Measurements from ENCODE around the gene PRDM16. TPM values are rescaled to one million over a fixed set of nuclear protein-coding genes. Genes with fewer than 3 reads are reported as not detected.

The PRDM16 gene
- total RNA-seq, 2 experiments from 2014 or later: 0.05 to 0.20 TPM

DNA sequence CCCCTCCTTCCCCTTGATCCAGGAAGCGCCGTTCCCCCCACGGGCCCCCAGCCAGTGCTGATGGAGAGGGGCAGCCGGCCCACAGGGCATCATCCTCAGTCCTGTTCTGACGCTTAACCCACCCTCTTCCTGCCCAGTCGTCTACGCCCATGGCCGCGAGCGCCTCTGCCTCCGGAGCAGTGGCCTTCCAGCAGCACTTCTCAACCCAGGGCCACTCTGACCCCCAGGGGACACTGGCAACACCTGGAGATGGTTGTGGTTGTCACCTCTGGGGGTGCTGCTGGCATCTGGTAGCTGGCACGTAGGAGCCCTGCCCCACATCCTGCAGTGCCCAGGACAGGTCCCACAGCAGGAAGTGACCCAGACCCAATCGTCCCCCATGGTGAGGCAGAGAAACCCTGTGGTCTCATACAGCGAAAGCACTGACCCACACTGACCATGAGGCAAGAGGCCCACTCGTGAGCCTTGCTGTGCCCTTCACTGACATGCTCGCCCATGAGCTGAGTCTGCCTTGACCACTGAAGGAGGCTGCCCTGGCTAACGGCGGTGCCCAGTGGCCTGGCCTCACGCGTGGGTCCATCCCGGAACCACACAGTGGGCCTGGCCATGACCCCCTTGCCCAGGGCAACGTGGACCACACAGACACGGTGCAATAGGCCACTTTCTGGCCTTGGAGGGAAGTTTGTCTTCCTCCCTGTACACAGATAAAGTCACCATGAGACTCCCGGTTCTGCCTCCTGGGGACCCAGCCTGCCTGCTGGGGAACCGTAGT is 288.7 kb downstream of the PRDM16 start:
- Mint-ChIP-seq H3K9me3 (no peaks in the 10 kb centered on the region), H3K4me3 (no peak overlapping the region), H3K36me3 (ENCODE audit: low read depth) (no peaks in the 10 kb centered on the region), H3K27me3 (ENCODE audit: low read depth) (peaks cover 4% of the 10 kb centered on the region), H3K4me1 (ENCODE audit: low read depth) (no peaks in the 10 kb centered on the region), H3K27ac (no peak overlapping the region)
- intact Hi-C loops (cut with micrococcal nuclease): no loop called here
- DNase-seq: no peak
- CTCF ChIA-PET: no interaction called here

DNA sequence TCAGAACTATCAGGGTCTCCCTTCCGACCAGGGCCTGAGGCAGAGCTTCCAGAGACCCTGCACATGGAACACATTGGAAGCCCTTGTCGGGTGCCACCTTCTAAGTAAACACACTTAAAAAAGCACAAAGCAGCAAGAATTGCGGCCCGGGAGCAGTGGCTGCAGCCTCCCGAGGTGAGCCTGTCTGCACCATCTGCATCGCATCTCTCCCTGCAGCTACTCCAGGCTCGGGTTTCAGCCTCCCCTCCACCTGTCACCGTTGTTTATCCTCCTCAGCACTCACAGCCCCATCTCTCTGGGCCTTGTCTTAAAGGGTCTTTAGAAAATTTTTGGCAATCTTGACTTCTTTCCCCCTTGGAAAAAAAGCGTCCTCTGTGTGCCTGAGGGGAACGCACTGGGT is 290.3 kb downstream of the PRDM16 start:
- Mint-ChIP-seq H3K27me3 (ENCODE audit: low read depth) (peaks cover 4% of the 10 kb centered on the region), H3K27ac (no peak overlapping the region)
- CTCF ChIA-PET: no interaction called here

DNA sequence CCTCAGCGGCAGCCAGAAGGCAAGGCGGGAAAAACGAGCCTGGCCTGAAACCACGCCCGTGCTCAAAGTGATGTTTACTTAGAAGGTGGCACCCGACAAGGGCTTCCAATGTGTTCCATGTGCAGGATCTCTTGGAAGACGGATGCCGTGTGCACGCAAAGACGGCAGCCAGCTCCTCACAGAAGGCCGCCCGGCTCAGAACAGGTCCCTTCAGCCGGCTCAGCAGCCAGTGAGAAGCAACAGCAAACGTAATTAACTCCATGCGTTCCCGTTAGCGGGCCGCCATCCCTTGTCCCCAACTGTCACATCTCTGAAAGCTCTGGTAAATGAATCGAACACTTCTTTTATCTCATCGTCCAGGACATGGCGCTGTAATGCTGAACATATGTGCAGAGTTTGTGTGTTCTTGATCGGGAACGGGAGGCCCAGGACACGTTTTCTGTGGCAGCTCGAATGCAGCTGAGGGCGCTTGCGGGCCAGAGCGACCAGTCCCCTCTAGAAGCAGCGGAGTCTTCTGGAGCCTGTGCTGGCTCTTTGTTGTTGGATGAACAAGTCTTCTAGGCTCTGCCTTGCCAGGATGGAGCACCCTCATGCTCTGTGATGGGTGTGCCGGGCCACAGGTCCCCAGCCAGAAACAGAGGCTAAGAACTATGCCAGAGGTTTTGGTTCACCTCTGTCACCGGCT is 290.9 kb downstream of the PRDM16 start:
- no peak for DNase-seq
- Mint-ChIP-seq H3K9me3 (no peaks in the 10 kb centered on the region), H3K4me3 (no peak overlapping the region), H3K36me3 (ENCODE audit: low read depth) (no peaks in the 10 kb centered on the region), H3K27me3 (ENCODE audit: low read depth) (no peaks in the 10 kb centered on the region), H3K27ac (no peak overlapping the region), H3K4me1 (ENCODE audit: low read depth) (no peaks in the 10 kb centered on the region)
- CTCF ChIA-PET: no interaction called here
- intact Hi-C loops (cut with micrococcal nuclease): no loop called here

More for the DNA sequence above, 290.3 kb downstream of the PRDM16 start:
- no peaks in the 10 kb centered on the region for H3K36me3 Mint-ChIP-seq (ENCODE audit: low read depth)
- DNase-seq: no peak
- no peaks in the 10 kb centered on the region for H3K9me3 Mint-ChIP-seq
- no peak overlapping the region for H3K4me3 Mint-ChIP-seq
- no peaks in the 10 kb centered on the region for H3K4me1 Mint-ChIP-seq (ENCODE audit: low read depth)
- intact Hi-C loops (cut with micrococcal nuclease): no loop called here

DNA sequence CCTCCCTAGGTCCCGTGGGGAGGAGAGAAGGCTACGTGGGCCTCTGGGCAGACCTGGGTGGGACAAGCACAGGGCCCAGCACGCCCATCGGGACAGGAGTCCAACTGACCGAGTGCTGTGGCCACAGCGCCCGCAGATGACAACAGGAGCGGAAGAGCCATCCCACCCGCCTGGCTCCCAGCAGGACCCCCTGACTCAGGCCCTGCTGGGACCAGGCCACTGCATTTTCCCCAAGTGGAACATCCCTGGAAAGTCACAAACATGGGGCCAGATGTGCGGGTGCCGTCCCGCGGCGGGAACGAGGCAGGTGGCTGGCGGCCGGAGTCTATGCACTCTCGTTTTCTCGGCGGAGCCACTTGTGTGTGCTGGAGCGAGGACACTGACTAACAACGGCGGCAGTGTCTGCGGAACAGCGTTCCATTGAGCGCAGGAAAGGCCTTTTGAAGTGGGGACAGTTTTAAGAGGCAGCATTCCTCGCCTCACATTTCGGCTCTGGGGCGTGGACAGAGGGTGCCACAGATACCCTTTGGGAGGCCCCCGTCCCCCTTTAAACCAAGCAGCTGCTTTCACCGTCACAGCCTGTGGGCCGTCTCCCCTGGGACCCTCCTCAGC is 291.7 kb downstream of the PRDM16 start:
- no peaks in the 10 kb centered on the region for H3K9me3 Mint-ChIP-seq
- intact Hi-C loops (cut with micrococcal nuclease): no loop called here
- peaks cover 1% of the 10 kb centered on the region for H3K27me3 Mint-ChIP-seq (ENCODE audit: low read depth)
- CTCF ChIA-PET: no interaction called here
- H3K4me3 Mint-ChIP-seq: no peak overlapping the region
- H3K27ac Mint-ChIP-seq: no peak overlapping the region
- H3K4me1 Mint-ChIP-seq (ENCODE audit: low read depth): no peaks in the 10 kb centered on the region
- no peak for DNase-seq
- no peaks in the 10 kb centered on the region for H3K36me3 Mint-ChIP-seq (ENCODE audit: low read depth)

DNA sequence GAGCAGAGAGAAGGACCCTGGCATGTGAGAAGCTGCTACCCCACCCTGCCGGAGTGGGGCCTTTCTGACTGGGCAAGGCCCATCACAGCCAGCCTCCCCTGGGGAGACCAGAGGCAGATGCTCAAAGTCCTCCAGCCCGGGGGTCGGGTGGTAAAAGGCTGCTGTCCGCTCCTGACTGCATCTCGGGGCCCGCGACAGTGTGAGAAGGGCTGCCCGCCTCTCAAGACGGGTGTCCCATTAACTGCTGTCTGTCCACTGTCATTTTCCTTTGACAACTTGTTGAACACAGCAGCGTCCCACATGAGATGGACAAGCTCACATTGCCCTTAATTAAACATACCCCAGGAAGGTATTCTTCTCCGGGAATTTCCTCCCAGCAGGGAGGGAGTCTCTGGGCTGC is 294.0 kb downstream of the PRDM16 start:
- H3K4me1 Mint-ChIP-seq (ENCODE audit: low read depth): no peaks in the 10 kb centered on the region
- intact Hi-C loops (cut with micrococcal nuclease): no loop called here
- H3K4me3 Mint-ChIP-seq: no peak overlapping the region
- H3K27ac Mint-ChIP-seq: no peak overlapping the region
- no peak for DNase-seq
- peaks cover 3% of the 10 kb centered on the region for H3K27me3 Mint-ChIP-seq (ENCODE audit: low read depth)
- H3K9me3 Mint-ChIP-seq: no peaks in the 10 kb centered on the region
- CTCF ChIA-PET: no interaction called here
- no peaks in the 10 kb centered on the region for H3K36me3 Mint-ChIP-seq (ENCODE audit: low read depth)

DNA sequence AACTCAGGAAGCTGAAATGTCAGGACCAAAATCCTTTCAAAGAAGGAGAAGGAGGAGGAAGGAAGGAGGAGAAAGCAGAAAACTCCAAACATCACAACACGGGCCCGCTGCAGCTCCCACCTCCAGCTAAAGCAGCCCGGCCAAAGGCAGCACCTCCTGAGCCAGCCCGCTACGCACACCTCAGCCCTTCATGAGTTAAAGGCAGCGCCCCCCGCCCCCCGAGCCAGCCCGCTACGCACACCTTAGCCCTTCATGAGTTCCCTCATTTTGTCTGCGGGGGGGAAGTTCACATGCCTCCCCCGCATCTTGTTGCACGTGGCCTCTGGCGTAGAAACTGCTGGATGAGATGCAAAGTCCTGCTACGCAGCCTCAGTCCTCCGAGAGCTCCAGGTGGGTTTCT is 294.8 kb downstream of the PRDM16 start:
- H3K27me3 Mint-ChIP-seq (ENCODE audit: low read depth): peaks cover 3% of the 10 kb centered on the region
- no peaks in the 10 kb centered on the region for H3K36me3 Mint-ChIP-seq (ENCODE audit: low read depth)
- CTCF ChIA-PET: no interaction called here
- no peak overlapping the region for H3K27ac Mint-ChIP-seq
- no peaks in the 10 kb centered on the region for H3K9me3 Mint-ChIP-seq
- no peak for DNase-seq
- intact Hi-C loops (cut with micrococcal nuclease): no loop called here
- no peak overlapping the region for H3K4me3 Mint-ChIP-seq
- no peaks in the 10 kb centered on the region for H3K4me1 Mint-ChIP-seq (ENCODE audit: low read depth)

DNA sequence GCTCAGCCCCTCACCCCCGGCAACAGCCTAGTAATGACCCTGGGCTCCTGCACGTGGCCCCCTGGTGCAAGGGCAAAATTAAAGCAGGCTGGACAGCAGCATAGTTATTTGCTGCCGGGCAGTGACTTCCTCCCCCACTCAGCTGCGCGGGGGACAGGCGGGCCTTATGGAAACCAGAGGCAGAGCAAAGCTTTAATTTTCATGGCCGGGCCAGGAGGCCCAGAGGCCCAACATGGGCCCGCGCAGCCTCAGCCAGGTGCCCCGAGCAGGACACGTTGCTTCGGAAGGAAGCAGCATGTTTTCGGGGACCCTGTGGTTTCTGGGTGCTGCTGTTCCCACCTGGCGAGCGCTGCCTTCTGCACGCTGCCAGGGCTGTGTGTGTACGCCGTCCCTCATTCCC is 295.5 kb downstream of the PRDM16 start:
- CTCF ChIA-PET: no interaction called here
- Mint-ChIP-seq H3K27me3 (ENCODE audit: low read depth) (peaks cover 3% of the 10 kb centered on the region), H3K4me3 (no peak overlapping the region), H3K4me1 (ENCODE audit: low read depth) (no peaks in the 10 kb centered on the region), H3K27ac (no peak overlapping the region), H3K36me3 (ENCODE audit: low read depth) (no peaks in the 10 kb centered on the region), H3K9me3 (no peaks in the 10 kb centered on the region)
- no peak for DNase-seq
- intact Hi-C loops (cut with micrococcal nuclease): no loop called here

DNA sequence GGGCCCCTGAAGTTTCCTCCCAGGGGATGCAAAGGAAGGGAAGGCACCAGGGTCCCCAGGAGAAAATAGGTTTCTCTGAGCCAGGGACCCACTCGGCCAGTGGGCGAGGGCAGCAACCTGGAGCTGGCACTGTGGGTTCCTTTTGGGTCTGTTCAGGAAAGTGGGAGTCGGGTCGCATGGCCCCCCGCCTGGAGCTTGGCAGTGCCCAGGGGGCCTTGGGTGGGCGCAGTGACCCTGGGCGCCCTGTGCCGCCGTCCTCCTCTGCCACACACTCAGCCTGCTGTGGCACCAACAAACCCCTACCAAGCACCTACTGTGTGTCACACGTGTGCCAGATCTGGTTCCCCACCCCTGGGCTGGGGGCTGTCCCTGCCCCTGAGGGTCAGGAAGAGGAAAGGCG is 296.0 kb downstream of the PRDM16 start:
- DNase-seq: no peak
- Mint-ChIP-seq H3K36me3 (ENCODE audit: low read depth) (no peaks in the 10 kb centered on the region), H3K27ac (no peak overlapping the region), H3K4me3 (no peak overlapping the region), H3K4me1 (ENCODE audit: low read depth) (no peaks in the 10 kb centered on the region), H3K9me3 (no peaks in the 10 kb centered on the region), H3K27me3 (ENCODE audit: low read depth) (peaks cover 3% of the 10 kb centered on the region)
- CTCF ChIA-PET: no interaction called here
- intact Hi-C loops (cut with micrococcal nuclease): no loop called here

DNA sequence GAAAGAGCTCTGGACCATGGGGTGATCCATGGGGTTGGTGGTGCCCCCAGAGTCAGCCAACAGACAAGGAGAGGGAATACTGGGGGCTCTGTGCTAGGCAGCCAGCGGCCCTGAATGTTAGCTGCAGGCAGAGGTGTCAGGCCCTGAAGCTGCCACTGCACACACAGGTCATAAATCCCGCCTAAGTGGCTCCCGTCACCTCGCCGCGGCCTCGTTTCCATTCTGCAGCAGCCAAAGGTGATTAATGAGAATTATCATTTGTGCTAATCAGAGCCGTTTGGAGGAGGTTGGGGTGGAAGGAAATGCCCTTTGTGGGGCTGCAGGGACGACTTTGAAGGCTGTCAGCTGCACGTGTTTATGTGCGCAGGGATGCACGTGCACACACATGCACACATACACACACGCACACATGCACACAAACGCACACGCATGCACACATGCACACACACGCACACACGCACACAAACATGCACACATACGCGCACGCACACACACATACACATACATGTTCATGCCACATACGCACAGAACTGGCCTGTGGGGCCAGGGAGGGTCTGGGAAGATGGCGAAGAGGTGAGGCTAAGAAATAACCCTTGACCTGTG is 296.6 kb downstream of the PRDM16 start:
- Mint-ChIP-seq H3K9me3 (no peaks in the 10 kb centered on the region), H3K4me1 (ENCODE audit: low read depth) (no peaks in the 10 kb centered on the region), H3K27me3 (ENCODE audit: low read depth) (peaks cover 3% of the 10 kb centered on the region), H3K4me3 (no peak overlapping the region), H3K27ac (no peak overlapping the region), H3K36me3 (ENCODE audit: low read depth) (no peaks in the 10 kb centered on the region)
- intact Hi-C loops (cut with micrococcal nuclease): no loop called here
- DNase-seq: no peak
- CTCF ChIA-PET: no interaction called here

DNA sequence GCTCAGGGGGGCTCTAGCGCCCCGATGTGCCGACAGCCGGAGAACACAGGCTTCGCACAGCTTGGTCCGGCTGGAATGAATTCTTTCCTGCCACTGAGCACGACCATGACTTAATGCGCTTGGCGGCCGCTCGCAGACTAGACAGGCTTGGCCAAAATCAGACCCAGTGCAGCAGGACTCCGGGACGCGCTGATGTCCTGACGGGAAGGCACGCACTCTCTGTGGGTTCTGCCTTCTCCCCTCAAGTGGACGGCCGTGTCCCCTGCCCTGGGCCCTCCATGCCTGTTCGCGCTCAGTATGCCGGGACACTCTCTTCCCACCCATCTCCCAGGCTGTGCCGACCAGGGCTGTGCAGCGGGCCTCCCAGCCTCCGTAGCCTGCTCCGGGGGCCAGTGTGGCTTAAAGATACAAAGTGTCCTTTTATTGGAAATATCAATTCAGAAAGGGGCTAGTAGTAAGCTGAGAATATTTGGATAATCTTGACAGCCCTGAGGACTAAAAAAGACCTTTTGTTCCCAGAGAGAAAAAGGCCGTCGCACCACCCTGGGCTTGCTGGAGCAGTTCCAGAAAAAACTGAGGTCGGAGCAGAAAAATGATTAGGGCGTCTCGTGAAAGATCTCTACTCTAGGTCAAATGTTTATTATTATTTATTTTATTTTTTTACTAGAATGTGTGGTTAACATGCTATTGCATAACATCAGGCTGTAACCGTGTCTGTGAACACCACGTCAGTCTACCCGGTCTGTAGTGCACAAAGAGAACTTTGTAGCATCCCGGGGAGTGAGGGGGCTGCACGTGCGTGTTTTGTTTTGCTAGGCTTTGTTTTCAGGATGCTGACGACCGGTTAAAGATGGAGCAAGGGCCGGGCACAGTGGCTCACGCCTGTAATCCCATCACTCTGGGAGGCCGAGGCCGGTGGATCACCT is 297.4 kb downstream of the PRDM16 start:
- Mint-ChIP-seq H3K36me3 (ENCODE audit: low read depth) (no peaks in the 10 kb centered on the region), H3K4me1 (ENCODE audit: low read depth) (no peaks in the 10 kb centered on the region), H3K27me3 (ENCODE audit: low read depth) (peaks cover 3% of the 10 kb centered on the region), H3K4me3 (no peak overlapping the region), H3K9me3 (no peaks in the 10 kb centered on the region), H3K27ac (no peak overlapping the region)
- CTCF ChIA-PET: no interaction called here
- DNase-seq: no peak
- intact Hi-C loops (cut with micrococcal nuclease): no loop called here

DNA sequence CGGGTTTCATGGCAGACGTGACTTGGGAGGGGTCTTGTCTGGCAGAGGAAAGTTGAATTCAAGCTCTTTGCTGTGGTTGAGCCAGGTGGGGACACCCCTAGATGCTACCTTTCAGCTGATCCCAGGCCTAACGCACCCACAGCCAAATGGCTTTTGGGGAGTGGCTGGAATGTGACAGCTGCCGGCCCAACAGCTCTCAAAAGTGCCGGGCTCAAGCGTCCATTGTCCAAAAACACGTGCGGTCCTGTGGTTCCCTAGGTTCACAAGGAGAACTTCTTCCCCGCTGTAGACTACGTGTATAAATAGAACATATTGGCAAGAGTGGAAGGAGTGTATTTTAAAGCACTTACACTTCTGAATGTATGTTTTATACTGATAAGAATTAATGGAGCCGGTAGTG is 298.4 kb downstream of the PRDM16 start:
- intact Hi-C loops (cut with micrococcal nuclease): no loop called here
- DNase-seq: no peak
- CTCF ChIA-PET: no interaction called here
- H3K4me1 Mint-ChIP-seq (ENCODE audit: low read depth): peaks cover 2% of the 10 kb centered on the region
- no peak overlapping the region for H3K27ac Mint-ChIP-seq
- no peaks in the 10 kb centered on the region for H3K36me3 Mint-ChIP-seq (ENCODE audit: low read depth)
- H3K4me3 Mint-ChIP-seq: no peak overlapping the region
- H3K9me3 Mint-ChIP-seq: no peaks in the 10 kb centered on the region
- peaks cover 3% of the 10 kb centered on the region for H3K27me3 Mint-ChIP-seq (ENCODE audit: low read depth)

DNA sequence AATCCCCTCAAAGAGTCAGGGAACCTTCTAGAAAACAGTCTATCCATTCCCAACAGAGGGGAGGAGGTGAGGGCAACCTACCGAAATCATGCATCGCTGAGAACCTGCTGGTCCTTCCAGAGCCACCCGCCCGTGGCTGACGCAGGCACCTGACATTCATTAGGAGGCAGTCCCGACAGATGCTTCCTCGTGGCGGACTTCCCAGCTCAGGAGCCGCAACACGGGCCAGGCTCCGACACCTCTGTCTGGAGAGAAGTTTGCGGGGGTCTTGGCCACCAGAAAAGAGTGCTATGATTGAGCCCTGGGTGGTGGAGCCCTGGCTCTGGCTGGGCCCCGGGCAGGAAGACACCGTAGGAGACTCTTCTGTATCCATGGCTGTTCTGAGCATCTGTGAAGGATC is 299.1 kb downstream of the PRDM16 start:
- H3K4me3 Mint-ChIP-seq: no peak overlapping the region
- no peaks in the 10 kb centered on the region for H3K36me3 Mint-ChIP-seq (ENCODE audit: low read depth)
- intact Hi-C loops (cut with micrococcal nuclease): no loop called here
- DNase-seq: no peak
- CTCF ChIA-PET: no interaction called here
- H3K27ac Mint-ChIP-seq: no peak overlapping the region
- no peaks in the 10 kb centered on the region for H3K9me3 Mint-ChIP-seq
- H3K4me1 Mint-ChIP-seq (ENCODE audit: low read depth): peaks cover 8% of the 10 kb centered on the region
- H3K27me3 Mint-ChIP-seq (ENCODE audit: low read depth): peaks cover 3% of the 10 kb centered on the region

All from activated naive CD4-positive, alpha-beta T cell treated with anti-CD3 and anti-CD28 coated beads for 36 hours (primary cell).